HCT116 (cell line): ENCODE measurements around the gene TVP23A. TPM values are rescaled to one million over a fixed set of nuclear protein-coding genes. Genes with fewer than 3 reads are reported as not detected.

Experiments used
- ATAC-seq: fragments of 200-7000 bp; cut with Tn5 transposase; 2 replicates; pipeline ENCODE4 v1.9.1; 2020; ENCODE audit warnings: mild to moderate bottlenecking, moderate library complexity
- BruUV-seq: library from RNA; stranded (reverse); fragments of 400-500 nt; replicated peaks from 2 replicates; lab custom pipeline; 2021; lab: Mats Ljungman, UMichigan
- CTCF ChIA-PET: fragments of 300-600 bp; sonication (Branson Sonifier 250); formaldehyde crosslinking; loops from one replicate; lab custom pipeline; 2021; ENCODE audit warnings: antibody characterized with exemption; lab: Charles Lee
- POLR2A ChIA-PET: fragments of 300-600, 350-600 bp; sonication (Branson Sonifier 250); formaldehyde crosslinking; loops from one replicate; lab custom pipeline; 2021; ENCODE audit warnings: antibody characterized with exemption; lab: Charles Lee
- RAD21 ChIA-PET, 2 experiments: fragments of 300-600 bp; sonication (Branson Sonifier 250); formaldehyde crosslinking; loops; one replicate each; lab custom pipeline; 2023; ENCODE audit warnings: low total read pairs in 2 of 2; ENCODE audit not compliant: uncharacterized antibody in 2 of 2, unreplicated experiment in 2 of 2, low non-redundant PET in 1 of 2; lab: Charles Lee
- DNase-seq: peaks from one replicate; pipeline ENCODE4 v3.0.0-alpha.2; 2010; ENCODE audit warnings: low read depth, low spot score
- H2AFZ ChIP-seq: fragments of 200-600 bp; shearing (Covaris generic), sonication (generic); 2 replicates; pipeline ENCODE4 v1.6.1; 2017; ENCODE audit warnings: low read depth, mixed run types, mixed read lengths, antibody characterized with exemption, low read length; ENCODE audit not compliant: poor library complexity, severe bottlenecking
- H3K27ac ChIP-seq: 2 replicates; pipeline ENCODE4 v1.5.1; 2012; ENCODE audit warnings: low read depth, low read length
- H3K27me3 ChIP-seq: fragments of 200-600 bp; sonication (generic); 2 replicates; pipeline ENCODE4 v1.6.1; 2016; ENCODE audit warnings: mixed run types, low read length, mixed read lengths; ENCODE audit not compliant: insufficient read depth
- H3K36me3 ChIP-seq, 2 experiments: fragments of 200-500 bp in 1 of 2; fragments of 200-600 bp in 1 of 2; sonication (Bioruptor generic) in 1 of 2; sonication (generic) in 1 of 2; 2 replicates each; pipeline versions ENCODE4 v1.5.1 to v1.6.1; 2014 to 2016; ENCODE audit warnings: low read length in 2 of 2, inconsistent platforms in 1 of 2, mixed read lengths in 1 of 2, mixed run types in 1 of 2; ENCODE audit not compliant: insufficient read depth in 2 of 2, control insufficient read depth in 1 of 2
- H3K4me1 ChIP-seq, 2 experiments: fragments of 200-600 bp in 1 of 2; sonication (generic) in 1 of 2; 2 replicates each; pipeline versions ENCODE4 v1.5.1 to v1.6.1; 2012 to 2017; ENCODE audit warnings: low read length in 2 of 2, inconsistent platforms in 1 of 2, mild to moderate bottlenecking in 1 of 2, mixed read lengths in 1 of 2, mixed run types in 1 of 2, moderate library complexity in 1 of 2; ENCODE audit not compliant: insufficient read depth in 2 of 2, control insufficient read depth in 1 of 2
- H3K4me2 ChIP-seq: fragments of 200-600 bp; sonication (generic); 2 replicates; pipeline ENCODE4 v1.6.1; 2017; ENCODE audit warnings: mixed run types, low read length, mixed read lengths
- H3K4me3 ChIP-seq, 2 experiments: fragments of 200-600 bp in 1 of 2; sonication (generic) in 1 of 2; replicated peaks in 1 of 2; 2 replicates each; pipeline ENCODE4 v1.5.1; 2011 to 2016; ENCODE audit warnings: low read length in 2 of 2, control low read depth in 1 of 2, low read depth in 1 of 2, mild to moderate bottlenecking in 1 of 2, mixed read lengths in 1 of 2, mixed run types in 1 of 2
- H3K79me2 ChIP-seq: fragments of 200-600 bp; sonication (generic); 2 replicates; pipeline ENCODE4 v1.6.1; 2017; ENCODE audit warnings: mild to moderate bottlenecking, mixed run types, low read length, moderate library complexity, mixed read lengths; ENCODE audit not compliant: insufficient read depth
- H3K9ac ChIP-seq: fragments of 200-600 bp; sonication (generic); 2 replicates; pipeline ENCODE4 v1.6.1; 2016; ENCODE audit warnings: low read length, mixed read lengths
- H3K9me2 ChIP-seq: fragments of 200-600 bp; sonication (generic), shearing (Covaris generic); 2 replicates; pipeline ENCODE4 v1.6.1; 2017; ENCODE audit warnings: mixed run types, mild to moderate bottlenecking, moderate library complexity; ENCODE audit not compliant: insufficient read depth
- H3K9me3 ChIP-seq, 2 experiments: fragments of 200-500 bp in 1 of 2; fragments of 200-600 bp in 1 of 2; sonication (Bioruptor generic) in 1 of 2; sonication (generic) in 1 of 2; 2 replicates each; pipeline ENCODE4 v1.6.1; 2014 to 2017; ENCODE audit warnings: low read length in 2 of 2, mixed read lengths in 2 of 2, inconsistent platforms in 1 of 2, low read depth in 1 of 2, mild to moderate bottlenecking in 1 of 2, mixed run types in 1 of 2, moderate library complexity in 1 of 2; ENCODE audit not compliant: control insufficient read depth in 1 of 2, insufficient read depth in 1 of 2
- H4K20me1 ChIP-seq: fragments of 200-600 bp; sonication (generic), shearing (Covaris generic); 2 replicates; pipeline ENCODE4 v1.6.1; 2017; ENCODE audit warnings: mixed run types, mild to moderate bottlenecking, moderate library complexity; ENCODE audit not compliant: insufficient read depth
- EGR1 ChIP-seq: IDR thresholded peaks from 2 replicates; pipeline ENCODE4 v1.6.1; 2012; ENCODE audit warnings: low read depth
- JUND ChIP-seq: IDR thresholded peaks from 2 replicates; pipeline ENCODE4 v1.6.1; 2012
- SP1 ChIP-seq: IDR thresholded peaks from 2 replicates; pipeline ENCODE4 v1.6.1; 2012; ENCODE audit warnings: low read depth
- SRF ChIP-seq: IDR thresholded peaks from 2 replicates; pipeline ENCODE4 v1.6.1; 2012; ENCODE audit warnings: low read depth
- TCF7L2 ChIP-seq: IDR thresholded peaks from 2 replicates; pipeline ENCODE4 v1.7.0; 2011; ENCODE audit warnings: borderline replicate concordance, inconsistent platforms; ENCODE audit not compliant: insufficient read depth, insufficient read length; ENCODE audit errors: extremely low read depth
- intact Hi-C: fragments of 100-400 bp; cut with micrococcal nuclease; formaldehyde crosslinking; loops from 2 replicates; pipeline ENCODE4 v1.10.0; 2022
- total RNA-seq: library from RNA; stranded (reverse); gene quantifications from one replicate; pipeline ENCODE4 v1.2.1, GENCODE V29; 2021; ENCODE audit not compliant: unreplicated experiment

The TVP23A gene
- total RNA-seq, 1 experiment from 2014 or later, result not detected

DNA sequence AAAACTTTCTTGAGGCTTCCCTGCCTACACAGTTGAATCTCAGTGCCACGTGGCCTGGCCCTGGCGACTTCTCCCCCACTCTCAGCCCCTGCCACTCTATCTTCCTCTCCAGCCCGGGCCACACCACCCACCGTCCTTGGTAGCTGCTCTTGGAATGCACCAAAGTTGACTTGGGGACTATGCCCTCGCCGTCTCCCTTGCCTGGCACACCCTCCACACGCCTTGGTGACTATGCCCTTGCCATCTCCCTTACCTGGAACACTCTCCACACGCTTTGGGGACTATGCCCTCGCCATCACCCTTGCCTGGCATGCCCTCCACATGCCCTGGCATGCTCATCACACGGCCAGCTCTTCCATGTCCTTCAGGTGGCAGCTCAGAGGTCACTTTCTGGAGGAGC is 15.5 kb upstream of the TVP23A start:
- ATAC-seq, result no peak
- Histone ChIP-seq H3K9ac (no peak overlapping the region), H3K4me2 (no peak overlapping the region), H4K20me1 (no peaks in the 10 kb centered on the region), H3K4me1 (no peaks in the 10 kb centered on the region; a peak in 1 of 4 replicates), H3K4me3 (no peak overlapping the region), H3K9me2 (no peaks in the 10 kb centered on the region), H3K27ac (no peak overlapping the region), H3K27me3 (peaks cover 4% of the 10 kb centered on the region; the same call in 1 of the 2 replicates), H2AFZ (no peak overlapping the region), H3K36me3 (no peaks in the 10 kb centered on the region), H3K79me2 (no peaks in the 10 kb centered on the region), H3K9me3 (no peaks in the 10 kb centered on the region)
- ChIA-PET CTCF (no interaction called here), RAD21 (no interaction called here), POLR2A (no interaction called here)
- BruUV-seq, result no TSS peak
- intact Hi-C loops, result no loop called here
- TF ChIP-seq TCF7L2, result no peak
- no peak for DNase-seq

DNA sequence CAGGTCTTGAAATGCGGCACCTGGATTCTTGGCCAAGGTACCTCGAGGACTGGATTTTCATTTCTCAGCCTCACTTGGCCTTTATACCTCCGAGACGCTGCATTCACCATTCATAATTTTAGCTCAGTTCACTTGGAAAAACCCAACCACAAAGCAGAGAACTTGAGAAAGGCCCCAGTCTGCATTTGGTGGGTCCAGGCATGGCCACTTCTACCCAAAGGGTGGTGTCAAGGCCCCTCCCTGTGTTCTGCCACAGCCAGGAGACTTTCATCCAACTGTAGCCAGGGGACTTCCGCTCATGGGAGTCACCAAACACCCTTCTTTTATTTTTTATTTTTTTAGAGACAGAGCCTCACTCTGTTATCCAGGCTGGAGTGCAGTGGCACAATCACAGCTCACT is 14.7 kb upstream of the TVP23A start:
- TF ChIP-seq JUND, result no peak
- no peak for TF ChIP-seq EGR1
- TF ChIP-seq SRF, result no peak
- TF ChIP-seq SP1, result no peak
- TF ChIP-seq, all 23 proteins: peak for 0
- CTCF ChIA-PET, result no interaction called here
- Histone ChIP-seq H3K27me3 (peaks cover 4% of the 10 kb centered on the region; the same call in 1 of the 2 replicates), H2AFZ (no peak overlapping the region), H3K4me1 (peaks cover 0 to 3% of the 10 kb centered on the region in 2 experiments; a peak in 2 of 4 replicates), H3K4me2 (no peak overlapping the region), H3K9ac (no peak overlapping the region), H3K9me2 (no peaks in the 10 kb centered on the region), H4K20me1 (no peaks in the 10 kb centered on the region), H3K79me2 (no peaks in the 10 kb centered on the region), H3K4me3 (no peak overlapping the region), H3K36me3 (no peaks in the 10 kb centered on the region), H3K9me3 (no peaks in the 10 kb centered on the region), H3K27ac (no peak overlapping the region)
- no TSS peak for BruUV-seq
- ATAC-seq (no peak), DNase-seq (no peak)
- POLR2A ChIA-PET, result no interaction called here
- RAD21 ChIA-PET, result no interaction called here
- intact Hi-C loops, result no loop called here
